ENCODE results near the gene TRIM2.
"Not testable (repeated sequence)": the region's sequence is repeated elsewhere in the genome, so short reads cannot be mapped to it uniquely, and the experiment has no call there.

Gene TRIM2

DNA sequence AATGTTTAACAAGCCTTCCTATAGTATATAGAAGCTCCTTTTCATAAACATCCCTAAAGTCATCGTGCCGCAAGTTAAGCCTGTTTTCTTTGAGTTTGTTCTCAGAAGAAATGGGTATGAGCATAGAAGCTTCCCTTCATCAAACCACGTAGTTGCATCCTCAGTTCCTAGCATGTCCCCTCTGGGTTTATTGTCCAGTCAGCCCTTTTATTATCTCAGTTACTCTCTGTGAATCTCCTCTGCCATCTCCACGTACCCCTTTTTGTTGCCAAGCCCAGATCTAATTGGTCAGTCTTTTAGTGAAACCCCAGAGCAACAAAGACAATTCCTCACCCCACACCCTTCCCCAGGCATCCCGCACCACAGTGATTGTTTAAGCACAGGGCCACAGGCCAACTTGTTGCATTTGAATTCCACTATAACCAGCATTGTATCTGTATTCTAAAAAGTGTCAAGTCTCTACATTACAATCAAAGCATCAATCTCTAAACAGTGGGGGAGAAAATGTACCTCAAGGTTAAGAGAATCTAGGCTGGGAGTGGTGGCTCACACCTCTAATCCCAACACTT is 12.4 kb upstream of the TRIM2 start:
- no peak for DNase-seq

DNA sequence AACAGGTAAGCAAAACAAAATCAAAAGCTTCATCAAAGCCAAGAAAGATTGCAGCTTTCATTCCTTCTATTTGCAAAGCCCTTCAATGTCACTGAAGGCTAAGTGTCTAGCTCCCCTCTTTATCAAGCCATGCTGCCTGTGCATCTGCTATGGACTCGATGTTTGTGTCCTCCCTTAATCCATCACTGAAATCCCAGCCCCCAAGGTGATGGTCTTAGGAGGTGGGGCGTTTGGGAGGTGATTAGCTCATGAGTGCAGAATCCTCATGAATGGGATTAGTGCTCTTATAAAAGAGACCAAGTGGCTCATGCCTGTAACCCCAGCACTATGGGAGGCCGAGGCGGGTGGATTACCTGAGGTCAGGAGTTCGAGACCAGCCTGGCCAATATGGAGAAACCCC is 6.9 kb upstream of the TRIM2 start:
- DNase-seq: no peak

DNA sequence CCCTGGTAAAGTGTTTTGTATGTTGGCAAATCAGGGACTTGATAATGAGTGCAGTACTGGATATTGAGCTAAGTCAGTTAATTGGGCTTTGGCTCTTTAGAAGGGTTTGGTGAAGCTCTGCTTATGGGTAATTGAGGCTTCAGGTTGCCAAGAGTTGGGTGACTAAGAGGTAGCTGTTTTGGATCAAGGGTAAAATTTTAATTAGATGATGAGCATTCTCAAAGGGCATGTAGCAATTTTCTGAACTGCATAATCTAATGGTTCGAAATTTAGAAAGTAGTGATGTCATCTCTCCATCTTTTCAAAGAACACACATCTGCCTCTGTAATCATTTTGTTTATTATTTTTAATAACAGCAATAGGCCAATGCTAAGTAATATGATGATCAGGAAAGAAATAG is 5.5 kb upstream of the TRIM2 start:
- DNase-seq: no peak

DNA sequence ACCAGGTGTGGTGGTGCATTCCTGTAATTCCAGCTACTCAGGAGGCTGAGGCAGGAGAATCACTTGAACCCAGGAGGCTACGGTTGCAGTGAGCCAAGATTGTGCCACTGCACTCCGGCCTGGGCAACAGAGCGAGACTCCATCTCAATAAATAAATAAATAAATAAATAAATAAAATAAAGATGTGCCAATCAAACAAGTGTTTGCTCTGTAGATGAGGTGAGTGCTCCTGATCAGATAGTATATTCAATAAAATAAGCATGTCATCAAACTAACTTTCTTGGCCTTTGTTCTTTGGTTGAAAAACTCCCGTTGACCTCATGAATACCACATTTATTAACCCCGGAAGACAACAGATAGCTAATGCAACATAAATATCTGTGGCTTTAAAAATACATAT is 497 bp upstream of the TRIM2 start:
- not testable (repeated sequence) for DNase-seq

DNA sequence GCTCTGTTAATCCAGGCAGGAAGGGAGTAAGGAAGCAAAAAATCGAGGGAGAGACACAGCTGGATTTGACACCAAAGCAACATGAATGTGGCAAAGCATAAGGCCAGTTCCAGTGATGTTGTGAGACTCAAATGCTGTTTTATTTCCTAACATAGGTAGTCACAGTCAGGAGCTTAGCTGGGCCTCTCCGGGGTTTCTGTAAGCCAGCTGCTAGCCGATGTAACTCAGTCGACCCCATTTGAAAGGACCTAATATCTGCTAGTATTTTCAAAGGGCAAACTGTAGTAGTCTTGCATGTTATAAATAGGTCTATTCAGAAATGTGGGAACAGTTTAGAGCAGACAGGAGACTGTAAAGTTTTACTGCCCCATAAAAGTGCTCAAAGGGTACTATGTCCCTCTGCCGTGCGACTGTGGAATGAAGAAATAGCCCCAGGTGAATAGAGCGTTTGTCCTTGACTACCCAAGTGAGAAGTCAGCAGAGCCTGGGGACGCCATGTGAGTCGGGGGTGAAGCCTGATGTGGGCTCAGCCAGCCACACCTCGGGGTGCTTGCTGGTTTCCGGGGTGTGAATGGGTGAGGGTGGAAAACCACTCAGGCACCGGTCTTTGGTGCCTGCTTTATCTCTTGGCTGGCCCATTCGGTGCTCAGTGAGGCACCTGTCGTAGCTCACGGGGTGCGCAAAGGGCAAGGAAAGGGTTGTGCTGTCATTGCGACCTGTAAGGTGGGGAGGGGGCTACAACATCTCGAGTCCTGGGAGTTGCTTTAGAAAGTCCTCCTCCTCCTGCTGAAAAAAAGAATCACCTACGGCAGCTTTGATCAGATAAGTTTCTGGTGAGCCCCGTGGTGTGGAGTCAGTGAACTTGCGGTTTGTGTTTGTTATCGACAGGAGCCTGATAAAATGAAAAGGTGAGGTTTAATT is 745 bp downstream of the TRIM2 start:
- peak; percentile 60 for DNase-seq

DNA sequence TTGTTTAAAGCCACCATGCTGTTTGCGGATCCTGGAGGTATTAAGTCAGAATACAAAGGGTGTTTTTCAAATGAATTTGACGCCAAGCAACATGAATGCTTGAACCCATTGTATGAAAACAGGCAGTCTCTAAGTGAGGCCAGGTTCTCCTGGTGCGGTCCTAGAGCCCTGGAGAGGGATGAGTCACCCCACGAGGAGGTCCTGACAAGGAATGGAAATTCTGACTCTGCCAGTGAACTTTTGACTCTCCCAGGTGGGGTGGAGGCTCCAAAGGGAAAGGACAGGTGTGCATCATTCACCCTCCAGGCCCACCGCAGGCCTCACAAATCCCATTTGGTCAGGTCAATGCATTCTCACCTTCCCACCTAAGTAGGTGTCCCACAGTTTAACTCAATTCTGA is 1.5 kb downstream of the TRIM2 start:
- DNase-seq: peak; percentile 28

DNA sequence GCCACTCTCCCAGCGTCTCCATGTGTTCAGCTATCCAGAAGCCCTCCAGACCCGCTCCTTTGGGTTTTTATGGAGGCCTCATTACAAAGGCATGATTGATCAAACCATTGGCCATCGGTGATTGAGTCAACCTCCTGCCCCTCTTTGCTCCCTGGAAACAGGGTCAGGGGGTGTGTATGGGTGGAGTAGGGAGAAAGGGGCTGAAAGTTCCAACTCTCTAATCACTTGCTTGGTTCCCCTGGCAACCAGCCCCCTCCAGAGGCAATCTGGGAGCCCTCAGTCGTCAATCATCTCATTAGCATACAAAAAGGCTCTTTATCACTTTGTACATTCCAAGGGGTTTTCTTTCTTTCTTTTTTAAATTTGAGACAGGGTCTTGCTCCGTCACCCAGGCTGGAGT is 2.3 kb downstream of the TRIM2 start:
- DNase-seq: no peak

DNA sequence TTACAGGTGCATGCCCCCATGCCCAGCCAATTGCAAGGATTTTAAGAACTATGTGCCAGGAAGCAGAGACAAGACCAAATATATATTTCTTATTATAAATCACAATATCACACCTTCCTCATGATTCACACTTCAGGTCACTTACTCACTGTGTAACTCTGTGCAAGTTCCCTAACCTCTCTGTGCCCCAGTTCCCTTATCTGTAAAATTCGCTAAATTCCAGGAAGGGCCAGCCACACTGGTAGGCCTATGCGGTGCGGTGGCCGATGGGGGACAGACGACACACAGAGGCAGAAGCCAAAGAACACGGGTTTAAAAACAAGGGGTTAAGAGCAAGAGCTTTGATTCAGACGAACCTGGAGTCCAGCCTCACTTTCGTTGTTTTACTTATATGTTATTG is 2.8 kb downstream of the TRIM2 start:
- DNase-seq: no peak

DNA sequence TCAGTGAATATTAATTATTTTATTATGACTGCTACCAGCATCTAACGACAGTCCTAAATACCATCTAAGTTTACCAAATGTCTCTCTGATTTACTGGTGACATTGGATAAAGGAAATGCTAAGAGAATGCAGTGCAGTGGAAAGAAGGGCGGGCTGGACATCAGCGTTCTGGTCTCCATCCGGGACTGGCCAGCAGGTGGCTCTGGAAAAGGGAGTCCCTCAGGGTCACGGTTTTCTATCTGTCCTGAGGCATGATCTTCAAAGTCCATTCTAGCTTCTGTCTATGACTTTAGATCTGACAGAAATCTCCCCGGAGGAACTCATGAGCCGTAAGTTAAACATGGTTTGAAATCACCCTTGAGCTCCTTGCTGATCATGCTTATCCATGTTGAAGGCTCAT is 3.3 kb downstream of the TRIM2 start:
- DNase-seq: no peak

DNA sequence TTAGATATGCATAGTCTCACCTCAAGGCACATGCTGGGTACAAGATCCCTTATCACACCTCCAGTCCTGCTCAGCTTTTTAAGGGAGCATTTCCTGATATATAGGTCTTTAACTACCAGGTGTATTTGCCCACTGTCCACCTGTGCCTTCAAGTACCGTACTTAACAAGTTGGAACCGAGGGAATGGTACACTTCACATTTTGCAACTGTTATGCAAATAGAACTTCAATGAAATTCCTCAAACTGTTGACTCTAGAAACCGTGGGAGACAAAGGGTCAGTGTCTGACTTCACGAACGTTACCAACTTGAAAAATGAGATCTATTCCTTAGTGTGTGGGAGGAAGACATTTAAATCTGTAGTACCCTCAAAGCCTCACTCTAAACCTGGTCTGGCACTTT is 5.2 kb downstream of the TRIM2 start:
- DNase-seq: no peak

DNA sequence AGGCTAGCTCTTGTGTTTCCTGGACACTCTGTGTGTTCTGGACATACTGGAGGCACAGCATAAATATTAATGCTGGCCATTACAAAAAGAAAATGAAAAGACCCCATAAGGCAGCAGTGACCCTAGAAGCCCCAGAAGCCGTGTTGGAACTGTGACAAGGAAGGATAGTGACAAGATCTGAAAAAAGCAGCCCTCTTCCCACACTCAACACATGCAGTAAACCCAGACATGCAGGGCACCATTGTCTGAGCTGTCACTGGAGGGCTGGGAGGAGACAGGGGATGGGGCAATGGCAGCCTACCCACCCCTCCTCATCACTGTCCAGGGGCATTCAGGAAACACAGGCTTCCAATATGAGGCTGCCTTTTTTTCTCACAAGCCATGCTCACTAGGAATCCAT is 6.5 kb downstream of the TRIM2 start:
- DNase-seq: no peak

DNA sequence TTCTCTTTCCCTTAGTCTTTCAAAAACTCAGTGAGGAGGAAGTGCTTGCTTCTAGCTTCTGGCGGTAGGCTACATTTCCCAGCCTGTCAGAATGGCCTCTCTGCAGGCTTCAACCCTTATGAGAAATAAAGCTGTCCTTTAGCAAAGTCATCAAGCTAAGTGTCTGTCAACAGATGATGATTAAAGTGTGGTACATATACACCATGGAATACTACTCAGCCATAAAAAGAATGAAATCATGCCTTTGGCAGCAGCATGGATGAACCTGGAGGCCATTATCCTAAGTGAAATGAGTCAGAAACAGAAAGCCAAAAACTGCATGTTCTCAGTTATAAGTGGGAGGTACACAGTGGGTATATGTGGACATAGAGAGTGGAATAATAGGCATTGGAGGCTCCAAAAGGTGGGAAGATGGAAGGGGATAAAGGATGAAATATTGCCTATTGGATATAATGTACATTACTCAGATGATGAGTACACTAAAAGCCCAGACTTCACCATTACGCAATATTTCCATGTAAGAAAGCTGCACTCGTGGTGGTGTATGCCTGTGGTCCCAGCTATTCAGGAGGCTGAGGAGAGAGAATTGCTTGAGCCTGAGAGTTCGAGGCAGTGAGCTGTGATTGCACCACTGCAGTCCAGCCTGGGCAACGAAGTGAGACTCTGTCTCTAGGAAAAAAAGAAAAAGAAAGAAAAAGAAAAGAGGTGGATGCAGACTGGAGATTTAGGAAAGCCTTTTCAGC is 7.9 kb downstream of the TRIM2 start:
- DNase-seq: no peak

DNA sequence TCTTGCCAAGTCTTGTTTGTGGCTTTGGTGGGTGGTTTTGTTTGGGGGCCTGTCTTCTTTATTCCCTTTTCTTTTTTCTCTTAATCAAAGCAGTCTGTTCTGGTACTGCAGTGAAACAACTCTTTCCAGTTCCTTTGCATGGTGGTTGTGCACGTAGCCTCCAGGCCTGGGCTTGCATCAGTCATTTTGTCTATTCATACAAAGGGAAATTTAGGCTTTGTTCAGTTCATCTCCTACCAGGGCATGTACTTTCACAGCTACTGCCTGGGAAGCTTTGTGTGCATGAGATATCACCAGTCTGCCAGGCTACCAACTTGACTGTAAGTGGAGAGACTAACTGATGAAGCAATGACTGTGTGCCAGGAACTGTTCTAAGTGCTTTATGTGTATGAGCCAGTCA is 8.5 kb downstream of the TRIM2 start:
- DNase-seq: no peak

DNA sequence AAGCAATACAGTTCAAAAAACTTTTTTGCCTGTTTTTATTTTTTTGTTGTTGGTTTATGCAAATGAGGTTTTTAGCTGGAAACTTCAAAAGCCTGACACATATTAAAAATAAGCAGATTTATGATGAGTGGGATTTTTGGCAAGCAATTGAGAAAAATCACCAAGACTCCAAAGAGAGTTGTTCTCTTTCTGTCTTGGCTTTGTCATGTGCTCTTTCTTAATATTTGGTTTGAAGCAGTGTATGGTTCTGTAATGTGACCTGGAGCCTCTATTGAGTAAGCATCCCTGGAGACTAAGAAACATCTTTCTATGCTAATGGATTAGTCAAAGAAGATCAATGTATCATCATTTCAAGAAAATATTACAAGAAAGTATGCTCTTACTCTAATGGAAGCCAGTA is 11.7 kb downstream of the TRIM2 start:
- no peak for DNase-seq

DNA sequence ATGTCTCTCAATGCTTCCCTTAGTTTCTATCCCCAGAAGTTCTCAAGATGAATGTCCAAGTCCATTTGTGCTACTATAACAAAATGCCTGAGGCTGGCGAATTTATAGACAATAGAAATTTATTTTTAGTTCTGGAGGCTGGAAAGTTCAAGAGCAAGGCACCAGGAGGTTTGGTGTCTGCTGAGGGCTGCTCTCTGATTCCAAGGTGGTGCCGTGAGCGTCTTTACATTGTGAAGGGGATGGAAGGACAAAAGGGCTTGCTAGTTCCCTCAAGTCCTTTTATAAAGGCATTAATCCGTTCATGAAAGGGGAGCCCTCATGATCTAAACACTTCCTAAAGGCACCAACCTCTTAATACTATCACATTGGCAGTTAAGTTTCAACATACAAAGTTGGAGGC is 12.3 kb downstream of the TRIM2 start:
- no peak for DNase-seq

DNA sequence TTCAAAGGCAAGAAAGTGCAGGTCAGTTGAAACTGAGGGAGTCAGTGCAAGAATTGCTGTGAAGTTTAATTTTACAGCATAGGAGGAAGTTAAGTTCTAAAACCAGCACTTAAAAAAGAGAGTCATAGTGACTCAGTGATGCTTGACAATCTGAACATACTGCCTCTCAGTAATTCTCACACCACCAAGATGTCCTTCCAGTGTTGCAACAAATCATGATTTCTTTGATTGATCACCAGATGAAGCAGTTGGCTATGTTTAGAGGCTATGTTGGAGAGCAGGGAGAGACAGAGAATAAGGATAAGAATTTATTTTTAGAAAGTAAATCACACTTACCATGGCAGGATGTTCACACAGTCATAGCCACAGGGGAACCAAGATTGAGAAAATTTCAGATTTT is 13.2 kb downstream of the TRIM2 start:
- no peak for DNase-seq

DNA sequence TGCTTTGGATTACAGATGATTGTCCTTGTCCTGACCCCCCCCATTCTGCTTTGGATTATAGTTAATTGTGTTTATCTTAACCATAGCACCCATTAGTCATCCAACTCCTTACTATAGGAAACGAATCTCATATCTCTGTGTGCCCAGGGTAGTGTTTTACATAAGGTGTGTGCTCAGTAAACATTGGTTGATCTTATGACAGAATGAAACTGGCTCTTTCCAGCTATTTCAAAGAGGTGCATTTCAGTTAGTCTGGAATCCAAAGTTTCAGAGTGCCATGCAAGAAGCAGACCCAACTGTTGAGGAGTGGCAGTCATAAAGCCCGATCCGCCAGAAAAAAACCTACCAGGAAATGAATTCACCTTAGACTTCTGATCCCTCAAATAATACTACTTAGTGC is 14.7 kb downstream of the TRIM2 start:
- no peak for DNase-seq

DNA sequence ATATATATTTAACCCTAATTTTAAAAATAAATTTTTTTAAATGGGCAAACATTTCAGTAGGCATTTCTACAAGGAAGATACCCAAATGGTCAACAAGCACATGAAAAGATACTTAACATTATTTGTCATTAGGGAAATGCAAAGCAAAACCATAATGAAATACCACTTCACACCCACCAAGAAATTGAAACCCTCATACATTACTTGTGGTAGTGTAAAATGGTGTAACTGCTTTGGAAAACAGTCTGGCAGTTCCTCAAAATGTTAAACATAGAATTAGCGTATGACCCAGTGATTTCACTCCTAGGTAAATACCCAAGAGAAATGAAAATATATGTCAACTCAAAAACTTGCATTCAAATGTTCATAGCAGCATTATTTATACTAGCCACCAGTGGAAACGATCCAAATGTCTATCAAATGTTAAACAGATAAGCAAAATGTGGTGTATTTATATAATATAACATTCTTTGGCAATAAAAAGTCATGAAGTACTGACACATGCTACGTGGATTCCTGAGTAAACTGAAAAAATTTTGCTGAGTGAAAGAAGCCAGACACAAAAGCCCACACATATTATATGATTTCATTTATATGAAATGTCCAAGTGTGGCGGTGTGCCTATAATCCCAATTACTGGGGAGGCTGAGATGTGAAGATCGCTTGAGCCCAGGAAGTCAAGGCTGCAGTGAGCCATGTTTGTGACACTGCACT is 16.6 kb downstream of the TRIM2 start:
- no peak for DNase-seq

DNA sequence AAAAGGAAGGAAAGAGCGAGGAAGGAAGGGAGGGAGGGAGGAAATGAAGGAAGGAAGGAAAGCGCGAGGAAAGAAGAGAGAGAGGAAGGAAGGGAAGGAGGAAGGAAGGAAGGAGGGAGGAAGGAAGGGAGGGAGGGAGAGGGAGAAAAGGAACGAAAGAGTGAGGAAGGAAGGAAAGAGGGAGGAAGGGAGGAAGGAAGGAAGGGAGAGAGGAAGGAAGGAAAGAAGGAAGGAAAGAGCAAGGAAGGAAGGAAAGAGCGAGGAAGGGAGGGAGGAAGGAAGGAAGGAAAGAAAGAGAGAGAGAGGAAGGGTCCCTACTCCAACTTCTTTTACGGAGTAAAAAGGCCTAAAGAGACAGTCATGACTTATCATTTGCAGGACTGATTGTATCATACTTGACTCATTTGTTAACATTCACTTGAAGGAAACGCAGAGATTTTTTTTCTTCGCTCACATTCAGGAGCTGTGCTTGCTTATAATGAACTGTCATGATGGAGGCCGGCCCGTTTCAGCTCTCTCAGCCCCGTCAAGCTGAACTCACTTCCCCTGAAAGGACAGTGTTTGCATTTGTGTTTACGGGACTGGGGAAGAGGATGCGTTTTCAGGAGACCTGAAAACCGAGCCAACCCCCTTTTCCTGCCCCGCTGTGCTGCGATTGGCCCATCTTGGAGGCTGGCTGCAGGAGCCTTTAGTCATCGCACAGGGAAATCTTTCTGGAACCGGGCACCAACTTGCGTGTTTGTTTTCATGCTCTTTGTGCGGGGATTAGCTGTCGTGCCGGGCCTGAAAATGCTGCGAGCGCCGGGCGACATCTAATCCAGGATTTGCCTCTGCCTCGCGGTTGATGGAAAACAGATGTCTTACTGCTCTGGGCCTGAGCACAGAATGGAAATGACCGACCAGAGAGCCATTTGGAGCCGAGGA is 17.8 kb downstream of the TRIM2 start:
- peak; percentile 37 for DNase-seq

DNA sequence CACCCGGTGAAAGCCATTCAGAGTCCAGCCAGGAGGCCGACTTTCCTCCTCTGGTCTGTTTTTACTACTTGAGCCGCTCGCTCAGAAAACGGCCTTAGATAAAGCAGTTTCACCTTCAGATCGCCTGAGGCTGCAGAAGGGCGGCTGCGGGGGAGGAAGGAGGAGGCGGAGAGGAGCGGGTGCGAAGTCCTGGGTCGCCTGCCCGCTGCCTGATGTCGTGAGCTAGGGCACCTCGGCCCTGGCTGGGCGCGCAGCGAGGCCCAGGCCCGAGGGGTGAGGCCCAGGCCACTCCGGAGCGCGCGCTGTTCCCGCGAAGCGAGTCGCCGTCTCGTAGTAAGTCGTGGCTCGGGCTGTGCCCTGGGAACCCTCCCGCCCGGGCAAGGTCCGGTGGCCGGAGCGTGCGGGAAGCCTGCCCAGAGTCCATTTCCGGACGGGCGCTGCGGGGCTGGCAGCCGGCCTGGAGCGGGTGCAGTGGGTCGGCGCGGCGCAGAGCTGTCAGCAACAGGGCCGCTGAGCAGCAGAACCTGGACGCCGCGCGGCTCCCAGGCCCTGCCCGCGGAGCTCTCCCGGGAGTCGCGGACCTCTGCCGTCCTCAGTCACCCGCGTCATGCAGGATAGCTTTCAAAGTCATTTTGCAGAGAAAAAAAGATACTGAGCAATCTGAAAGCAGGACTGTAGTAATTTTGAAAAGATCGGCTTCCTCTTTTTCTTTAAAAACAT is 18.6 kb downstream of the TRIM2 start:
- DNase-seq: no peak

DNA sequence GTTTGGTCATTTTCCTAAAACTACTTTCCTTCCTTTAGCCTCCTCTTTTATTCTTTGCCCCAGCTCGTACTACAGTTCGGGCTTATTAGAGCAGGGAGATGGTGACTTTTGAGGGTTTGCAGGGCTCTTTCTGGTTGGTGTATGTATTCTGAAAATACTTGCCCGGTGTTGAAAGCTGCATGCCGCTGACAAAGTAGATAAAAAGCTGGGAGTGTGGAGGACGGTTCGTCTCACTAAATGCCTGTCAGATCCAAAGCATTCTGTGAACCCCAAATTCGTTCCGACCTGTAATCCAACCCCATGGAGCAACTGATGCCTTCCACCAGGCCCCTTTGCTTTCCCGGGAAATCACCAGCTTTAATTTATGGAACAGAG is 19.2 kb downstream of the TRIM2 start:
- no peak for DNase-seq

DNA sequence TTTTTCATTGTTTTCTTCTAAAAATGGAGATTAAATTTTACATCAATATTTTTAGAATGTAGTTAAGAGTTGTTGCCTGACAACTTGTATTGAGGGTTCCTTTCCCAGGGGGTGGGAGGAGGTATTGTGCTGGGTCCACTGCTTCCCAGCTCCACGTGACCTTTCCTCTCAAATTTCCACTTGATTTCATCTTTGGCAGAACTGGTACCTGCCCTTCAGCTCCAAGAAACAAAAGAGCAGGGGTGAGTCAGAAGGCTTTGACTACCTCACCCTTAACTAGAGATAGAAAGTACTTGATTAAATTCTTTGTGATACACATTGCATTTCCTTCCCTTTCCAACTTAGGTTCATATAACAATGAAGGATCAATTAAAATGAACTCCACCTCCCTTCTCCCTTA is 19.7 kb downstream of the TRIM2 start:
- no peak for DNase-seq
